ENCODE data around the gene CCDC92.

- TF ChIP-seq TAF1 (IDR thresholded peaks at IDR 0.05; ENCODE audit: borderline replicate concordance, insufficient read depth, low read length) = no peak
- no peak for TF ChIP-seq POLR2AphosphoS5 (IDR thresholded peaks at IDR 0.05; ENCODE audit: low read depth, low read length)
- no peak for TF ChIP-seq REST (IDR thresholded peaks at IDR 0.05; ENCODE audit: insufficient read depth in 1 of 2, low read depth in 2 of 2, low read length in 2 of 2)
- no peak for TF ChIP-seq SIN3A (IDR thresholded peaks at IDR 0.05; ENCODE audit: borderline replicate concordance, insufficient read depth, low read length)
- no peak for TF ChIP-seq FOXP2 (optimal IDR thresholded peaks at IDR 0.05; ENCODE audit: borderline replicate concordance, extremely low read depth, extremely low read length, insufficient read depth)
These were observed 75.4 kb downstream of the CCDC92 start for GRCh38 chr12:123897221-123897620.

Data from PFSK-1 (cell line).